GM18951 (cell line): ENCODE data around the gene ZFPM1.

Experiments
- POLR2A ChIP-seq: IDR thresholded peaks from 4 replicates; pipeline ENCODE4 v1.6.1; 2011; ENCODE audit warnings: mild to moderate bottlenecking; ENCODE audit not compliant: insufficient read length, insufficient read depth; ENCODE audit errors: extremely low read depth
- in situ Hi-C: fragments of 300-500 bp; cut with MboI; formaldehyde crosslinking; loops from one replicate; pipeline ENCODE4 v1.12.0; 2022; ENCODE audit warnings: low sequenced_read_pairs, mixed read lengths, inconsistent platforms; ENCODE audit not compliant: unreplicated experiment

Gene ZFPM1

DNA sequence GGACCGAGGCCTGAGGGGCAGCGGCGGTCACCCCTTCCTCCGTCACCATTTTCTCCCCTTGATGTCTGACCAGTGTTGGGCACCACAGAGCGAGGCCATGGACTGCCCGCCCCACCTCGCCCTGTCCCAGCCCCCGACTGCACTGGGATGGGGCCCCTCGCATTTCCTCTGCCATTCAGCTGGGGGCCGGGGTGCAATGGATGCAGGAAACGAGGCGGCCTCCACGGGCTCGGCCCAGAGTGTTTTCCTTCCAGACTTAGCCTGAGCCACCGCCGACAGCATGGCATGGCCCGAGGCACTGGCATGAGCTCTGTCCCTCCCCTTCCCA lies 72.5 kb downstream of the ZFPM1 start:
- in situ Hi-C loops: loop anchor here (10.0 to 25.0 kb wide), 2 partner anchors 71 to 563 kb away; partner anchors contain the start of genes BANP and ZFPM1
- TF ChIP-seq POLR2A: no peak

DNA sequence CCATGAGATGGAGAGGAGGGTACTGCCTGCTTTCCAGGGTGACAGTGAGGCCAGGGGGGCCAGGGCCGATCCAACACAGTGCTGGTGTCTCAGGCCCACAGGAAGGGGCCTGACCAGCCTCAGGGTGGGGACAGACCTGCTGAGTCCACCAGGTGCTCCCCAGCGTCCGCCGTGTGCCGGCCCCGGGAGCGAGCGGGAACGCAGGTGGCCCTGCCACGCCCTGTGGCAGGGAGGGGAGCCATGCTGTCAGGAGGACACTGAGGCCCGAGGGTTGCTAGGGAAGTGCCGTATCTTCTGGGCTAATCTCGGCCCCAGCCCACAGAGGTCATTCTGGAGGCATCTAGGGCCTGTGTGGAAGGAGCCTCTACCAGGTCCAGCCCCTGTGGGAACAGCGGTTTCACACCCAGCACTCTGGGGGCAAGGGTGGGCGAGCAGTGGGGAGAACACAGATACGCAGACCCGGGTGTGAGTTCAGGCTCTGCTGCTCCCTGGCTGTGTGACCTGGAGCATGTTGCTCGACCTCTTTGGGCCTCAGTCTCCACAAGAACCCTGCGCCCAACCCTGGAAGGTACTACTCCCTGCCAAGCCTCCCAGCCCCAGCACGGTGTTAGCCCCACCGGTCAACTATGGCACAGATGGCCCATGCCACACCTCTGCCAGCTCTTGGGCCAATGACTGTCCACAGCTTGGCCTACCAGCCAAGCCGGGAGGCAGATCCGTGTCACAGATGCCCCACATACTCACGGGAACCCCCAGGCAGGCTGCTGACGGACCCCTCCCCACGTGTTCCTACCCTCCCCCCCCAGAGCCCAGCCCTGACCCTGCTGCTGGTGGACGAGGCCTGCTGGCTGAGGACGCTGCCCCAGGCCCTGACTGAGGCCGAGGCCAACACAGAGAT lies 73.2 kb downstream of the ZFPM1 start:
- in situ Hi-C loops: loop anchor here (10.0 to 25.0 kb wide), 2 partner anchors 71 to 564 kb away; partner anchors contain the start of genes BANP and ZFPM1
- no peak for TF ChIP-seq POLR2A

DNA sequence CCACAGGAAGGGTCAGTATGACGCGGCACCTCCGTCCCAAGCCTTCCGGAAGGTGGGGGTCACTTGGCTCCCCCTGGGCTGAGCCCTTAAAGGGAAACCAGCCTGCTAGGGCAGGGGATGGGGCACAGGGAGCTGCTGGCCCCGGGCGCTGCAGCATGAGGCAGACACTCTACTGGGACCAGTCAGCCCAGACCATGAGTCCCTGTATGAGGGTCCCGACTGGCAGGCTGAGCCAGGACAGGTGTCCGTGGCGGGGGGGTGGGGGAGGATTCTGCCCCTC lies 73.8 kb downstream of the ZFPM1 start:
- in situ Hi-C loops: loop anchor here (10.0 to 25.0 kb wide), 2 partner anchors 72 to 565 kb away; partner anchors contain the start of genes BANP and ZFPM1
- TF ChIP-seq POLR2A: no peak

DNA sequence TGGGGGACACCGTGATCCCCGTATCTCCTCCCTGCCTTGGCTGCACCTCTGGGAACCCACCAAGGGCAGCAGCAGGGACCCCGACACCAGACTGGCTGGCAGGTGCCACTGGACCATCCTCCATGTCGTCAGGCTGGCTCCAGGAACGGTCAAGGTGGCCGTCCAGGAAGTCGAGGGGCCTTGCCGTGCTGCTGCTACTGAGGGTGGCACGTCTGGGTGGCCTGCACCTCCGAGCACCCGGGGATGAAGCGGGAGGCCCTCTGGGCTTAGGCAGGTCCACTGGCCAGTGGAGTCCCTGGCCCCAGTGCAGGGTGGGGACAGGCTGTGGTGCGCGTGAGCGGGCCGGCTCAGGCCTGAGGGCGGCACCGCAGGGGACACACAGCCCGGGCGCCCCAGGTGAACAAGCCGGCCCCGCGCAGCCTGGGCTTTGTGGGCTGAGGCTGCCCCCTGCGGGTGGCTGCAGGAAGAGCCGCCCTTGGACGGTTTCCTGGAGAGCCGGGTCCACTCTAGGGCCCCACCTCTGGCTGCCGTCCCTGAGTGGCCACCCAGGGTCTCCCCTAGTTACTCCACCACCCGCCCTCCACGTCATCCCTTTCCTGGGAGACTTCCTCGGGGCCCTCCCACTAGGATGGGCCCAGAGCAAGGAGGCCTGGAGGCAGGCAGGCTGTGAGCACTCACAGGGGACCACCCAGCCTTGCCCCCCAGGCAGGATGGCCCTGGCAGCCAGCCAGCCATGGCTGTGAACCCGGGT lies 74.3 kb downstream of the ZFPM1 start:
- TF ChIP-seq POLR2A: no peak
- in situ Hi-C loops: loop anchor here (10.0 to 25.0 kb wide), 2 partner anchors 73 to 565 kb away; partner anchors contain the start of genes BANP and ZFPM1

DNA sequence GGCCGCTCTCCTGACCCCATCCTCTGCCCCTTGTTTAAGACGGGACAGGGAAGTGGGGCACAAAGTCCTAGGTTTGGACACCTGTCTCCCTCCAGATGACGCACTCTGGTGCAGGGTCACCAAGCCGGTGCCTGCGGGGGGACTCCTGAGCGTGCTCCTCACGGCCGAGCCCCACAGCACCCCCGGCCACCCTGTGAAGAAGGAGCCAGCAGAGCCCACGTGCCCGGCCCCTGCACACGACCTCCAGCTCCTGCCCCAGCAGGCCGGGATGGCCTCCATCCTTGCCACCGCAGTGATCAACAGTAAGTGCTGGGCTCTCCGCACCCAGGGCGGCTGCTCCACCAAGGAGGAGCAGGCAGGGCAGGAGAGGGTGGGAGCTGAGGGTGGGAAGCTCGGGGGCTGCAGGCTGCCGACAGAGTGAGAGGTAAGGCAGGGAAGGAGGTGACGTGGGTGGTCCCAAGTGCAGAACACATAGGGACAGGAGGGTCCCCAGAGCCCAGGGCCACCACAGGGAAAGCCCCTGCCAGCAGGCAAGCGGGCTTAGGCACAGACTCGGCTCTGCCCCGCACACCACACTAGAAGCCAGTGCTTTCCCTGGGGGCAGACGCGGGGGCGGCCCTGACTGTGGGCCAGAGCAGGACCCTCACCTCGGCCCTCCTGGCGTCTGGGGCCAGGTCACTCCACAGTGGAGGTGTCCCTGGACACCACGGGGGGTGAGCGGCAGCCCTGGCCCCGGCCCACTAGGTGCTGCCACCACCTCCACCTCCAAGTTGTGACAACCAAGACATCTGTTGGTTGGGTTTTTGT lies 75.1 kb downstream of the ZFPM1 start:
- TF ChIP-seq POLR2A: no peak
- in situ Hi-C loops: loop anchor here (10.0 to 25.0 kb wide), 2 partner anchors 73 to 566 kb away; partner anchors contain the start of genes BANP and ZFPM1

DNA sequence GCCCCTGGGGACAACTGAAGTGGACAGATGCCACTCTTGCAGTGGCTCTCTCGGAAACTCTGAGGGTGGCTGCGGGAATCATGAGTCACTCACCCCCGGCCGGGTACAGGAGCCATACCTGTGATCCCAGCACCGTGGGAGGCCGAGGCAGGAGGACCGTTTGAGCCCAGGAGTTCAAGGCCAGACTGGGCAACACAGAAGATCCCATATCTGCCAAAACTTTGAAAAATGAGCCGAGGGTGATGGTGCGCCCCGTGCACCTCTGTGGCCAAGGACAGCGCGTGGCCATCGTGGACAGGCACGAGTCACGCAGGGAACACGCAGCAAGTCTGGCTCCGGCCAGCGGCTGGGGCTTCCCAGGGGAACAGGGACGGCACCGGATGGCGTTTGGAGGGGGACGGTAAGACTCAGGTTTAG lies 75.8 kb downstream of the ZFPM1 start:
- in situ Hi-C loops: loop anchor here (10.0 to 25.0 kb wide), 2 partner anchors 74 to 567 kb away; partner anchors contain the start of genes BANP and ZFPM1
- no peak for TF ChIP-seq POLR2A

DNA sequence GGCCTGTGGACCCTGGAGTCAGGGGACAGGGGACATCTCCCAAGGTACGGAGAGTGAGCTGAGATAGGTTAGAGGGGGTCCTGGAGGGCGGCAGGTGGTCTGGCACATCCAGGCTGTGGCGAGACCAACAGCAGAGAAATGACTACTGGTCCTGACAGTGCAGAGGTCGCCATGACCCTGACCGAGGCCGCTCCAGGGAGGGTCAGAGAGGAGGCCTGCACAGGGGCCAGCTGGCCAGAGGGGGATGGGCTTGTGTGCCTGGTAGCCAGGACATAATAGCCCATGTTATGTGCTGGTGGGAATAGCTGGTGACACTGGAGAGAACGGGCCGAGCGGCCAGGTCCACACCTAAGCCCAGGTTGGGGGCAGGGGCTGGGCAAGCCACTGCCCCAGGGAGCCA lies 76.5 kb downstream of the ZFPM1 start:
- no peak for TF ChIP-seq POLR2A
- in situ Hi-C loops: loop anchor here (10.0 to 25.0 kb wide), 2 partner anchors 75 to 567 kb away; partner anchors contain the start of genes BANP and ZFPM1

DNA sequence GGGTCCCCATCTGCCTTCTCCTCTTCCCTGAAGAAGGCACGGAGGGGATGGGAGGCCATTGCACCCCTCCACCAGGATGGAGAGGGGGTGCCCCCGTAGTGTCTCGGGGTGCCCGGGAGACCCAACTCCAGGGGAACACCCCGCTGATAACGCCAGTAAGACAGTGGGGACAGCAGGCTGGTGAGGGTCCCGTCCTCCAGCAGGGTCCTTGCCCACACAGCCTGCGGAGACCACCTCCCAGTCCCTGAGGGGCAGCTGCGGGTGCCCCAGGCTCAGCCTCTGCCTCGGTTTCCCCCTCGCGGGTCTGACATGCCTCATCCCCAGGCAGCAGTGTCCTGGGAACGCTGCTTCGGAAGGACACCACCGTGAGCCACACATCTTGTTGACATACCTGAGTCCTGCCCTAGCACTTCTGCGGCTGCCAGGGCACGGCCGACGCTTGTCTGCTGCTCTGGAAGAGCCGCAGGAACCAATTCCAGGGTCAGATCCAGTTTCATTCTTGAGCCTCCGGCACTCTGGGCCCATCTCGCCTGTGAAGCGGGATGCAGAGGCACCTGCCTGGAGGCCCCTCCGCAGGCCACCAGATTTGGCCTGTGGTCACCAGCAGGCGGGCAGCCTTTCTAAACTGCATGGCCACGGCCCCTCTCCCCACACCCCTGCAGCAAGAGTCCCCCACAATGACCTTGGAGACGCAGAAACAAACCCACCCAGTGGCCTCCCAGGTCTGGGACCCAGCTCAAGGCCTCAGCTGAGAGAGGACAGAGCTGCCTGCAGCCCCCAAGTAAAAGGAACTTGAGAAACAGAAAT lies 77.2 kb downstream of the ZFPM1 start:
- in situ Hi-C loops: loop anchor here (25.0 kb wide), 1 partner anchor 568 kb away; the partner anchor contains the start of gene BANP
- TF ChIP-seq POLR2A: no peak

DNA sequence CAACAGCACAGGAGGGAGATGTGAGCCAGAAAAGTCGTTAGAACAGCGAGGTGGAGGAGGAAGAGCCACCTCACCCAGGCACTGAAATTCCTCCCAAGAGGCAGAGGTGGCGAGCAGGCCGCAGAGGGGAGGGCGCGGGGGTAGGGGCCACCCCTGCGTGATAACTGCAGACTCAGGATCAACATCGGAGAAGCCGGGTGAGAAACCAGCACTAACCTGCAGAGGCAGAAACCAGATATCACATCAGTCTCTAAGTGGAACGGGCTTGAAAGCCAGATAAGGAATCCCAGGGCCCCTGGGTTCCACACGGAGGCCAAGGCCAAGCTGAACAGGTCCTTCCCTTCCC lies 77.8 kb downstream of the ZFPM1 start:
- in situ Hi-C loops: loop anchor here (25.0 kb wide), 1 partner anchor 569 kb away; the partner anchor contains the start of gene BANP
- TF ChIP-seq POLR2A: no peak

DNA sequence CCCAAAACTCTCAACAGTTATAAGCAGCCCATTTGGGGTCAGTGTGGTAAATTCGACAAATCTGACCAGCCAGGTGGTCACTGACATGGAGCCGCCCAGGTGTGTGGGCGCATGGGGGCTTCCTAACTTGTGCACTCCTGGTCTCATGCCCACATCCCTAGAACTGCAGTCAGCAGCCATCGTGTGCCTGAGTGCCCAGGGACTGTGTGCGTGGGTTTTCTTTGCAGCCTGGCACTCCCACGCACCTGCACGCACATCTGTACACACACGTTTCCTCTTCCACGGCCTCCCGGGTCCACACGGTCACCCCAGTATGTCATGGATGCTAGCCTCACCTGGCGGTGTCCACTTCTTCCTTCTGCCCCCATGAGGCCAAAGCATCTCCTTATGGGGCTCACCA lies 78.3 kb downstream of the ZFPM1 start:
- in situ Hi-C loops: loop anchor here (25.0 kb wide), 1 partner anchor 569 kb away; the partner anchor contains the start of gene BANP
- TF ChIP-seq POLR2A: no peak

DNA sequence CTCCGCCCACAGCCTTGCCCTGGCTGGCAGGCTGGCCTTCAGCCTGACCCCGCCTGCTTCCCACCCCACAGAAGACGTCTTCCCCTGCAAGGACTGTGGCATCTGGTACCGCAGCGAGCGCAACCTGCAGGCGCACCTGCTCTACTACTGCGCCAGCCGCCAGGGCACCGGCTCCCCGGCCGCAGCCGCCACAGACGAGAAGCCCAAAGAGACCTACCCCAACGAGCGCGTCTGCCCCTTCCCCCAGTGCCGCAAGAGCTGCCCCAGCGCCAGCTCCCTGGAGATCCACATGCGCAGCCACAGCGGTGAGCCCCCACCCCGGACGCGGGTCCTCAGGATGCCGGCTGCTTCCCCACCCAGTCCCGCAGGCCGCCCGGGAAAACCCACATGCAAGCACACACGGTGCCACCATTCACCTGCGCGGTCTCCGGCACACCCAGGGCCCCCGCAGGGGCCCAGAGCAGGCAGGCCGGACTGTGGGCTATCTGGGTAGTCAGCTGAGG lies 78.9 kb downstream of the ZFPM1 start:
- no peak for TF ChIP-seq POLR2A
- in situ Hi-C loops: loop anchor here (25.0 kb wide), 1 partner anchor 570 kb away; the partner anchor contains the start of gene BANP
